Measurements from ENCODE around the gene C1QTNF8.

DNA sequence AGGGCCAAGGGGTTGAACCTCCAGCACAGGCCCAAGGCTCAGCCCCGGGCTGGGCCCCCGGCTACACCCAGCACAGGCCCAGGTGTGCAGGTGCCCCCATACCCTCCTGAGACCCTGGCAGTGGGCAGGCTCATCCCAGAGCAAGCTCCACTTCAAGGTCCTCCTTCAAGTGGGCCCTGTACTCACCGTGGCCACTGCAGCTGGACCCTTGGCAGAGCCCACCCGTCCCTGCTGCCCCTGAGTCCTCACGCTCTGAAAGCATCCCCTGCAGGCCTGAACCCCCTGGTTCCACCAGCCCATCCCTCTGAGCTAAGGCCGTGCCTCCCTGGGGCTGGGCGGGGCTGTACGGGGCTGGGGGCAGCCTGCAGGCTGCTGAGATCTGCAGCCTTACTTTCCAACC is 45.7 kb upstream of the C1QTNF8 start:
- TF ChIP-seq, protein P1, sequence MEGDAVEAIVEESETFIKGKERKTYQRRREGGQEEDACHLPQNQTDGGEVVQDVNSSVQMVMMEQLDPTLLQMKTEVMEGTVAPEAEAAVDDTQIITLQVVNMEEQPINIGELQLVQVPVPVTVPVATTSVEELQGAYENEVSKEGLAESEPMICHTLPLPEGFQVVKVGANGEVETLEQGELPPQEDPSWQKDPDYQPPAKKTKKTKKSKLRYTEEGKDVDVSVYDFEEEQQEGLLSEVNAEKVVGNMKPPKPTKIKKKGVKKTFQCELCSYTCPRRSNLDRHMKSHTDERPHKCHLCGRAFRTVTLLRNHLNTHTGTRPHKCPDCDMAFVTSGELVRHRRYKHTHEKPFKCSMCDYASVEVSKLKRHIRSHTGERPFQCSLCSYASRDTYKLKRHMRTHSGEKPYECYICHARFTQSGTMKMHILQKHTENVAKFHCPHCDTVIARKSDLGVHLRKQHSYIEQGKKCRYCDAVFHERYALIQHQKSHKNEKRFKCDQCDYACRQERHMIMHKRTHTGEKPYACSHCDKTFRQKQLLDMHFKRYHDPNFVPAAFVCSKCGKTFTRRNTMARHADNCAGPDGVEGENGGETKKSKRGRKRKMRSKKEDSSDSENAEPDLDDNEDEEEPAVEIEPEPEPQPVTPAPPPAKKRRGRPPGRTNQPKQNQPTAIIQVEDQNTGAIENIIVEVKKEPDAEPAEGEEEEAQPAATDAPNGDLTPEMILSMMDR (IDR thresholded peaks at IDR 0.05; ENCODE audit: borderline replicate concordance, extremely low read depth, low read length, poor library complexity, severe bottlenecking) = no peak
- no peak for TF ChIP-seq EZH2 (IDR thresholded peaks at IDR 0.05; ENCODE audit: borderline replicate concordance, low read depth, low read length, severe bottlenecking)

Data from DND-41 (cell line).